Inflammatory macrophage treated with lipopolysaccharide for 4 hours (primary cell): ENCODE measurements around the gene DISP3.

ENCODE experiments used
- DNase-seq: peaks from one replicate; pipeline ENCODE4 v3.0.0-alpha.2; 2020

DISP3 gene, protein sequence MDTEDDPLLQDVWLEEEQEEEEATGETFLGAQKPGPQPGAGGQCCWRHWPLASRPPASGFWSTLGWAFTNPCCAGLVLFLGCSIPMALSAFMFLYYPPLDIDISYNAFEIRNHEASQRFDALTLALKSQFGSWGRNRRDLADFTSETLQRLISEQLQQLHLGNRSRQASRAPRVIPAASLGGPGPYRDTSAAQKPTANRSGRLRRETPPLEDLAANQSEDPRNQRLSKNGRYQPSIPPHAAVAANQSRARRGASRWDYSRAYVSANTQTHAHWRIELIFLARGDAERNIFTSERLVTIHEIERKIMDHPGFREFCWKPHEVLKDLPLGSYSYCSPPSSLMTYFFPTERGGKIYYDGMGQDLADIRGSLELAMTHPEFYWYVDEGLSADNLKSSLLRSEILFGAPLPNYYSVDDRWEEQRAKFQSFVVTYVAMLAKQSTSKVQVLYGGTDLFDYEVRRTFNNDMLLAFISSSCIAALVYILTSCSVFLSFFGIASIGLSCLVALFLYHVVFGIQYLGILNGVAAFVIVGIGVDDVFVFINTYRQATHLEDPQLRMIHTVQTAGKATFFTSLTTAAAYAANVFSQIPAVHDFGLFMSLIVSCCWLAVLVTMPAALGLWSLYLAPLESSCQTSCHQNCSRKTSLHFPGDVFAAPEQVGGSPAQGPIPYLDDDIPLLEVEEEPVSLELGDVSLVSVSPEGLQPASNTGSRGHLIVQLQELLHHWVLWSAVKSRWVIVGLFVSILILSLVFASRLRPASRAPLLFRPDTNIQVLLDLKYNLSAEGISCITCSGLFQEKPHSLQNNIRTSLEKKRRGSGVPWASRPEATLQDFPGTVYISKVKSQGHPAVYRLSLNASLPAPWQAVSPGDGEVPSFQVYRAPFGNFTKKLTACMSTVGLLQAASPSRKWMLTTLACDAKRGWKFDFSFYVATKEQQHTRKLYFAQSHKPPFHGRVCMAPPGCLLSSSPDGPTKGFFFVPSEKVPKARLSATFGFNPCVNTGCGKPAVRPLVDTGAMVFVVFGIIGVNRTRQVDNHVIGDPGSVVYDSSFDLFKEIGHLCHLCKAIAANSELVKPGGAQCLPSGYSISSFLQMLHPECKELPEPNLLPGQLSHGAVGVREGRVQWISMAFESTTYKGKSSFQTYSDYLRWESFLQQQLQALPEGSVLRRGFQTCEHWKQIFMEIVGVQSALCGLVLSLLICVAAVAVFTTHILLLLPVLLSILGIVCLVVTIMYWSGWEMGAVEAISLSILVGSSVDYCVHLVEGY (N-terminal part only)

GRCh38 chr1:11478571-11479374 is at the start of gene DISP3:
Gene DISP3, plus strand, starts transcription at chr1:11479155. Its CDS starts 21,838 bp downstream, at chr1:11500993.
- DNase-seq, result peak; percentile 35

DNA sequence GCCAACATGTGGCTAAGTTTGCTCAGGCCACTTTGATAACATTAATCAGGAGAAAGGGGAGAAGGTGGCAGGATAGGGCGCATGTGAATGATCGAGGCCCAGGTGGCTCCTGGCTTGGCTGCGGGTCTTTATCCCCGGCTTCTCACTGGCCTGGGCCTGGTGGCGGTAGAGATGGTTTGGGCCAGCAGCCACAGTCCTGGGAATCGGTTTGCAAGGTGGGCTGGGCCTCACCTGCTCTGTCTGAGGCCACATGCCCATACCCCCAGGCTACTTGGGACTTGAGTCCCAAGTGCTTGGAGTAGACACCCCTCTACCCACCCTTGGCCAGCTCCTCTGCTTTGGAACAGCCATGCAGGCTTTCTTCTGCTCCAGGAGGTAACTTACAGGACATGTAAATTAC is 49.7 kb upstream of the DISP3 start:
- DNase-seq, result no peak

DNA sequence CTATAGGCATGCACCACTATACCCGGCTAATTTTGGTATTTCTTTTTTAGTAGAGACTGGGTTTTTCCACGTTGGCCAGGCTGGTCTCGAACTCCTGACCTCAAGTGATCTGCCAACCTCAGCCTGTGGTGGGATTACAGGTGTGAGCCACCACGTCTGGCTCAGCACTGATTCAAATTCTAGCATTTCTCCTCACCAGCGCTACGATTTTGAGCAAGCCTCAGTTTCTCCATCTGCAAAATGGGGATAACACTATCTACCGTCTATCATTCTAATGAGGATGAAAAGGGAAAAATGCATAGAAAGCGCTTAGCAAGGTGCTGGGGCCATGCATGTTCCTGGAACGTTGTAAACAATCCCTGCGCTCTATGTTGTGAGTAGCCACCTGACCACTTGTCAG is 49.0 kb upstream of the DISP3 start:
- no peak for DNase-seq

GRCh38 chr1:11431941-11432507 is 46.9 kb upstream of the DISP3 start:
- no peak for DNase-seq

- no peak for DNase-seq
These were observed 46.4 kb upstream of the DISP3 start for GRCh38 chr1:11432526-11432925.

DNA sequence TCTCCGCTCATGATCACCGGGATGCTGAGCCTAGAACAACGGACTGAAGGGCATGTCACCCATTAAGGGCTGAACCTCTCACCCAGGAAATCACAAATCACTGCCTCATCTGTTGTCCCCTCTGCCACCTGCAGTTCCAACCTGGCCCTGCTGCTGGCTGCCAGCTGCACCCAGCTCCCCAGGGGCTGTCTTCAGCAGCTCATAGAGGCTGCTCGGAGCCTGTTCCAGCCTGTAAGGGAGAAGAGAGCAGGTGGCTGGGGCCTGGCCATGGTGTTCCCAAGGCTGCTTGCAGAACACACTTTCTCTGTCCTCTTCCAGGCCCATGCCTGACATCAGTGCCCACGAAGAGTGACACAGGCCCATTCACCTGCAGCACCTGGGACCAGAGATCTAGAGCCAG is 44.5 kb upstream of the DISP3 start:
- DNase-seq, result no peak

- DNase-seq, result no peak
These were observed 44.0 kb upstream of the DISP3 start for GRCh38 chr1:11434926-11435325.

- DNase-seq, result no peak
These were observed 40.0 kb upstream of the DISP3 start for GRCh38 chr1:11438996-11439395.

DNA sequence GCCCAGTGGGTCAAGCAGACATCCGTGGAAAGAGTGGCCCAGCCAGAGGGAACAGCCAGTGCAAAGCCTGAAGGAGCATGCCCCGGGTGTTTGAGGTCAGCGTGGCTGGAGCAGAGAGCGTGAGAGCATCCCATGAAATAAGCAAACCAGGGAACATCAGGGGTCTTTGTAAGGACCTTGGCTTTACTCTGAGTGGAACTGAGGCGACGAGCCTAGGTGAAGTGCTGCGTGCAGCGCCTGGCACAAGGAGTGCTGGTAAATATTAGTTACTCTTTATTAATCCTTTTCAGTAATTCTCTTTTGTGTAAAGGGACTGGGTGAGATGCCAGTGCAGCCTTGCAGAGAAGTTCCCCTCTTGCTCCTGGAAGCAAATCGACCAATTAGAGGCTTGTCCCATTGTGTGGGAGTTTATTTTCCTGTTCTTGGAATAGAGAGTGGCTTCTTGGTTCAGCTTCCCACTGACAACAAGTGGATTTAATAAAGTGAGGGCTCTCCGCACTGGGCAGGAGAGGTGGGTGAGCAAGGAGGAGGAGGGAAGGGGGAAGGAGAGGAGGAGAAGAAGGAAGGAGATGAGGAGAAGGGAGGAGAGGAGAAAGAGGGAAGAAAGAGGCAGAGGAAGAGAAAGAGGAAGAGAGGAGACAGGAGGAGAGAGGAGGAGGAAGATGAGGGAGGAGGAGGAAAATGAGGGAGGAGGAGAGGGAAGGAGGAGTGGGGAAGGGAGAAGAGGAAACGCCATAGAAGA is 37.6 kb upstream of the DISP3 start:
- no peak for DNase-seq

DNA sequence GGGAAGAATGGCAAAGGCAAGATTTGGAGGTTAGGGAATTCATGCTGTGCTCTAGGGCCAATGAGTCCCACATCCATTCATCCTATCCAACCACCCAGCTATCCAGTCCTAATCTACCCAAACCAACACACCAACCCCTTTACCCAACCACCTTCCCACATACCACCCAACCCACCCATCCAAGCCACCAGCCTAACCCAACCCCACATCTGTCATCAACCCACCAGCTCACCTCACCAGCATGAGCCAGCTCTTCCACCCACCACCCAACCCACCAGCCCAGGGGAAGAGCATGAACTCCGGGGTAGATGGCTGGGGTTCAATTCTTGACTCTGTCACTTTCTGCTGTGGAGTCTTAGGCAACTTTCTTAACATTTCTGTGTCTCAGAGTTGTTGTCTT is 35.9 kb upstream of the DISP3 start:
- no peak for DNase-seq

- DNase-seq, result no peak
These were observed 34.8 kb upstream of the DISP3 start for GRCh38 chr1:11443961-11444658.

DNA sequence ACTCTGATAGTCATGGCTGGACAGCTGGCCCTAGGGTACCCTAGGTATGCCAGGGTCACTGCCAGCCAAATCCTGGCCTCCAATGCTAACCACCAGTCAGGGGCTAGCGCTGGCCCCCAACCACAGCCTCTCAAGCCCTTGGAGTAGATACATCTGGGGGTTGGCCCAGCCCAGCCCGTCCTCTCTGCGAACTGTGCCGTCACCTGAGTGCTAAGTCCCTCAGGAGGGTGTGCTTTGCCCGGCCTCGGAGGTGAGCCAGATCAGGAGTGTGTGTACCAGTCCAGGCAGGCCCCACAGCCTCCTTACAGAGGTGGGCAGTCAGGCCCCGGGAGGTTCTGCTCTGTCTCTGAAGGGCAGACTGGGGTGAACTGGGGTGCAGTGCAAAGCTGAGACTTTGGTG is 34.0 kb upstream of the DISP3 start:
- no peak for DNase-seq

DNA sequence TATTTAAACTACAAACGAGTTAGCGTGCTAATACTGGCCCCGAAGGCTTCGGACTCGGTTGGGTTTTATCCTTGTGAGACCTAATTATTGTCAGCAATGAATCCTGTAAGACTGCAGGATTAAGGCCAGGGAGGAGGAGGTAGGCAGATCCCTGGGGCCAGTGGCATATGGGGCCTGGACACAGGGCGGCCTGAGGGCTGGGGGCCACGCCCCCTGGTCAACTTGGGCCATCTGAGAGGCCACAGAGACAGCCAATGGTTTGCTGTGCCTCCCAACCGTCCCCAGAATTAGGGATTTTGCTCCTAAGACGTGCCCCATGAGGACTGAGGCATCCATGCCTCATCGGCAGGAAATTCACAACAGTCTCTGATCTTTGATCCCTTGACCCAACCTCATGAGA is 31.1 kb upstream of the DISP3 start:
- DNase-seq, result no peak

DNA sequence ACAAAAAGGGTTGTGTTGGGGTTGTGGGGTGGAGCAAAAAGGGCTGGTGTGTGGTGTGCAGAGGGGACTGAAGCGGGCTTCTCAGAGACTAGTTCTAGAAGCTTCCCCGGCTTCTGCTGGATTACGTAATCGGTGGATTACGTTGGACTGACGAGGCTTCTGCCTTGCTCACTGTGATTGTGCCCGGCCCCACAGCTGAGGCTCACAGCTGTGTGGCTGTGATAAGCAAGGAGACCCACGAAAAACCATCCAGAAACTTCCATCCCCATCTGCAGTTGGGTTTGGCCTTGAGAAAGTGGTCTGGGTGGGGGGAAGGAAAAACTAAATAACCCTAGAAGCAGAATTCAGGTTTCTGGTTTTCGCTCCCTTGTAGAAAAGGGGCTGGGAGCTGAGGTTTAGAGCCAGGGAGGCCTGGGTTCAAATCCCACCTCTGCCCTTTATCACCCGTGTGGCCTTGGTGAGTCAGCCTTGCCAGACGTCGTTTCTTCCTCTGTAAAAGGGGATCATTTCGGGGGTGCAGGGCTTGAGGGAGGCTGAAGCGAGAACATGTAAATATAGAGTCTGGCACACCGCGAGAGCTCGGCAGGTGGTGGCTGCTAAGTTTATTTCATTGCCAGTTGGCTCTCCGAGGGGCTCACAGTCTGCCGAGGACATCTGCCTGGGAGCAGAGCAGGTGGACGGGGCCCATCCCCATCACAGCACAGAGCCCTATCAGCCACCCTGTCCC is 30.4 kb upstream of the DISP3 start:
- DNase-seq, result peak; percentile 3

GRCh38 chr1:11449100-11449403 is 29.9 kb upstream of the DISP3 start:
- DNase-seq, result no peak

DNA sequence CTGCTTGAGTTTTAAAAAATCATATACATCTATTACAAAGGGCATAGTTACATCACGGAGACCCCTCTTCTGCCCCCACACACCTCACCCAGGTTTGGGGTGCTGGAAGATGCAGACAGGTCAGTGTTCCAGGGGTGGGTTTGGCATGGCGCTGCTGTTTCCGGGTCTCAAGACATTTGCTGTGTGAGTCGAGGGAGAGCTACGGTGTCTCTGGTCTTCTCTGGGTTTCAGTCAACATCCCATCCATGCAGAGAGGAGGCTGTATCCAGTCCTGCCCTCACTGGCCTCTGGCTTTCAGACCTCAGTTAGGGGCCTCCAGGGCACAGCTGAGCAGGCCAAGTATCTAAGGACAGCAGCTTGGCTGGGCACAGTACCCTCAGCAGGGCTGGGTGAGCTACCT is 28.6 kb upstream of the DISP3 start:
- DNase-seq, result no peak

DNA sequence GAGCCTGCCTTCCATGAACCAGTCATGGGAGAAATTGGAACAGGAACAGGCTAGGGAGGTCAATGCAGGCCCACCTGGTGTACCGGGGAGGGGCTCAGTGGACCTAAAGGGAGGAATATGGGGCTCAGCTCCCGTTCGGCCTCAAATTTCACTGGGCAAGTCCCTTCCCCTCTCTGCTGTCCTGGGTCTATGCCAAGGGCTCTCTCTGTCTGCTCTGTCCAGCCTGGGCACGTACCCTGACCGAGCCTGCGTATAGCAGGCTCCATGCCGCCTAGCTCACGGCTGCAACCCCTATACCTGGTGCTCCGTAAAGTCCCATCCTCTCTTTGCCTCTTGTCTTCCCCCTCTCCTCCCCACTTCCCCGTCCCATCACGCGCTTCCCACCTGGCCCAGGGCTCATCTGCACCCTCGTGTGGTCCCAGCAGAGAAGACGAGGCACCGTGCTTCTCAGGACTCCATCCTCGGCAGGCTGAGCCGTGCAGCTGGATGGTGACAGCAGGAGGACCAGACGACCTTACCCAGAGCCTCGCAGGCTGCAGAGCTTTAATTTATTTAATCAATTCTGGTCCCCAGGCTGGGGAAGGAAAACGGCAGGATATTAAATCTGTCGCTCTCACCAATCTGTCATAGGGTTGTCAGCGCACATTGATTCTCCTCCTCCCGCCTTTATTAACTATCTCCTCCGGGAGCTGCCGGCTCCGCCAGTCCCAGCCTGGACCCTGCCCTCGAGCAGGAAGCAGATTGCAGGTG is 25.0 kb upstream of the DISP3 start:
- DNase-seq, result no peak

GRCh38 chr1:11455967-11456570 is 22.9 kb upstream of the DISP3 start:
- no peak for DNase-seq

GRCh38 chr1:11456965-11457364 is 22.0 kb upstream of the DISP3 start:
- DNase-seq, result no peak
